ENCODE results near the gene PHPT1. TPM values are rescaled to one million over a fixed set of nuclear protein-coding genes. Genes with fewer than 3 reads are reported as not detected.

The PHPT1 gene
- total and polyA plus RNA-seq, 2 of the 13 experiments (the other 11 are each of a cell fraction or from before 2014, with no cell fraction given): 189 to 192 TPM

DNA sequence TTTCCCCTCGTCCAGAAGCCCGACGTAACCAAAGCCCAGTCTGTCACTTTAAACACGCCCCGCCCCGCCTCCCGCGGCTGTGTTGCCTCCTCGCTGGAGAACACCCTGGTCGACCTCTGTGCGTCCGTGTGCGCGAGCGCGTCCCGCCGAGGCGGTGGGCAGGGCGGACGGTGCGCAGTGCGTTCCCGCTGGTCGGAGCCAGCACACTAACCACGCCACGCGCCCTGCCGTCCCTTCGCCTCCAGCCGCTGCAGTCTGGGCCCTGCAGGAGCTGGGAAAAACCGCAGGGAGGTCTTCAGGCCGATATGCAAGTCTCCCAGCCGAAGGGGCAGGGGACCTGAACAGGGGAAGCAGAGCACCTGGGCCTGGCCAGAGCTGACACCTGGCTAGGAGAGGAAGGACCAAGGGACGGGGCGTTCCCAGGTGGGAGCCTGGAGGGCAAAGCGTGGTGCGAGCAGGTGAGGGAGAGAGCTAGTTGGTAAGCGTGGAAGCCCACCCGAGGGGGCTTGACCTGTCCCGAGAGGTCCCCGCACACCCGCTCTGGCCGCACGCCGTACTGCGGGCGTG, 1.3 kb upstream of the PHPT1 start (continued):
- TF ChIP-seq ZNF18 (CRISPR knock-in tag; IDR thresholded peaks at IDR 0.05; ENCODE audit: insufficient replicate concordance): peak; percentile 65
- TF ChIP-seq, protein P1, sequence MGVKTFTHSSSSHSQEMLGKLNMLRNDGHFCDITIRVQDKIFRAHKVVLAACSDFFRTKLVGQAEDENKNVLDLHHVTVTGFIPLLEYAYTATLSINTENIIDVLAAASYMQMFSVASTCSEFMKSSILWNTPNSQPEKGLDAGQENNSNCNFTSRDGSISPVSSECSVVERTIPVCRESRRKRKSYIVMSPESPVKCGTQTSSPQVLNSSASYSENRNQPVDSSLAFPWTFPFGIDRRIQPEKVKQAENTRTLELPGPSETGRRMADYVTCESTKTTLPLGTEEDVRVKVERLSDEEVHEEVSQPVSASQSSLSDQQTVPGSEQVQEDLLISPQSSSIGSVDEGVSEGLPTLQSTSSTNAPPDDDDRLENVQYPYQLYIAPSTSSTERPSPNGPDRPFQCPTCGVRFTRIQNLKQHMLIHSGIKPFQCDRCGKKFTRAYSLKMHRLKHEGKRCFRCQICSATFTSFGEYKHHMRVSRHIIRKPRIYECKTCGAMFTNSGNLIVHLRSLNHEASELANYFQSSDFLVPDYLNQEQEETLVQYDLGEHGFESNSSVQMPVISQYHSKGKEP (CRISPR knock-in tag; IDR thresholded peaks at IDR 0.05): no peak
- TF ChIP-seq FOXM1 (CRISPR knock-in tag; IDR thresholded peaks at IDR 0.05): no peak
- TF ChIP-seq U2AF1 (optimal IDR thresholded peaks at IDR 0.05; ENCODE audit: low read depth, low read length): peak; percentile 52
- no peak; the same call in 1 of the 2 replicates for TF ChIP-seq FOSL2 (CRISPR knock-in tag; IDR thresholded peaks at IDR 0.05)
- TF ChIP-seq ZNF17 (CRISPR knock-in tag; IDR thresholded peaks at IDR 0.05): no peak
- no peak for TF ChIP-seq ZSCAN12 (CRISPR knock-in tag; IDR thresholded peaks at IDR 0.05)
- TF ChIP-seq PTBP1 (IDR thresholded peaks at IDR 0.05; ENCODE audit: low read depth, low read length, poor library complexity, severe bottlenecking): no peak
- TF ChIP-seq ZNF569 (CRISPR knock-in tag; IDR thresholded peaks at IDR 0.05; ENCODE audit: borderline replicate concordance): peak; percentile 88; the same call in 1 of the 2 replicates
- TF ChIP-seq CHD4 (IDR thresholded peaks at IDR 0.05; ENCODE audit: borderline replicate concordance, low read length): no peak
- peak; percentile 81 for TF ChIP-seq ARID4A (CRISPR knock-in tag; IDR thresholded peaks at IDR 0.05; ENCODE audit: borderline replicate concordance)
- no peak for TF ChIP-seq NKX3-1 (CRISPR knock-in tag; IDR thresholded peaks at IDR 0.05)
- TF ChIP-seq, protein P2, sequence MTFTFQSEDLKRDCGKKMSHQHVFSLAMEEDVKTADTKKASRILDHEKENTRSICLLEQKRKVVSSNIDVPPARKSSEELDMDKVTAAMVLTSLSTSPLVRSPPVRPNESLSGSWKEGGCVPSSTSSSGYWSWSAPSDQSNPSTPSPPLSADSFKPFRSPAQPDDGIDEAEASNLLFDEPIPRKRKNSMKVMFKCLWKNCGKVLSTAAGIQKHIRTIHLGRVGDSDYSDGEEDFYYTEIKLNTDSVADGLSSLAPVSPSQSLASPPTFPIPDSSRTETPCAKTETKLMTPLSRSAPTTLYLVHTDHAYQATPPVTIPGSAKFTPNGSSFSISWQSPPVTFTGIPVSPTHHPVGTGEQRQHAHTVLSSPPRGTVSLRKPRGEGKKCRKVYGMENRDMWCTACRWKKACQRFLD (CRISPR knock-in tag; IDR thresholded peaks at IDR 0.05; ENCODE audit: borderline replicate concordance): peak; percentile 84
- TF ChIP-seq HDAC6 (IDR thresholded peaks at IDR 0.05; ENCODE audit: low read depth, low read length): no peak
- TF ChIP-seq RXRB (CRISPR knock-in tag; IDR thresholded peaks at IDR 0.05; ENCODE audit: borderline replicate concordance): peak; percentile 8; the same call in 1 of the 2 replicates
- no peak for TF ChIP-seq CENPBD1 (CRISPR knock-in tag; IDR thresholded peaks at IDR 0.05; ENCODE audit: borderline replicate concordance, low read depth)
- TF ChIP-seq ZNF326 (CRISPR knock-in tag; IDR thresholded peaks at IDR 0.05; ENCODE audit: borderline replicate concordance): 0 out of 2 replicates have a peak, but pooled peaks have one; percentile 43
- TF ChIP-seq SP5 (CRISPR knock-in tag; IDR thresholded peaks at IDR 0.05; ENCODE audit: borderline replicate concordance, low read depth): no peak
- TF ChIP-seq ZNF10 (CRISPR knock-in tag; IDR thresholded peaks at IDR 0.05; ENCODE audit: borderline replicate concordance, low read depth): no peak
- peak; percentile 85; the same call in 1 of the 2 replicates for TF ChIP-seq SMYD3 (CRISPR knock-in tag; IDR thresholded peaks at IDR 0.05)
- TF ChIP-seq ZNF737 (CRISPR knock-in tag; IDR thresholded peaks at IDR 0.05; ENCODE audit: borderline replicate concordance): no peak

Measured in HepG2 (cell line).